Keratinocyte (primary cell): Measurements from ENCODE around the gene FDX2. TPM values are rescaled to one million over a fixed set of nuclear protein-coding genes. Genes with fewer than 3 reads are reported as not detected.

Experiments
- DNase-seq: peaks from one replicate; pipeline ENCODE4 v3.0.0-alpha.2; 2011; ENCODE audit warnings: low read depth, missing footprints, low spot score
- FAIRE-seq: peaks from 2 replicates; lab custom pipeline; 2011; peaks lifted over from hg19 to GRCh38; lab: Jason Lieb, UNC
- H2AFZ ChIP-seq: 2 replicates; pipeline ENCODE4 v1.6.0; 2012; ENCODE audit warnings: low read length, control low read depth, inconsistent platforms; ENCODE audit not compliant: control insufficient read depth
- H3K27ac ChIP-seq: 2 replicates; pipeline ENCODE4 v1.5.1; 2011; ENCODE audit warnings: low read length; ENCODE audit not compliant: control insufficient read depth, insufficient read depth
- H3K27me3 ChIP-seq: 3 replicates; pipeline ENCODE4 v1.6.0; 2011; ENCODE audit warnings: low read length; ENCODE audit not compliant: control insufficient read depth, insufficient read depth; ENCODE audit errors: extremely low read depth
- H3K36me3 ChIP-seq, 2 experiments: 2 replicates in 1 of 2; 3 replicates in 1 of 2; pipeline ENCODE4 v1.5.1; 2011; ENCODE audit warnings: low read length in 2 of 2, mild to moderate bottlenecking in 1 of 2; ENCODE audit not compliant: control insufficient read depth in 2 of 2, insufficient read depth in 2 of 2; ENCODE audit errors: extremely low read depth in 1 of 2
- H3K4me1 ChIP-seq: 3 replicates; pipeline ENCODE4 v1.5.1; 2011; ENCODE audit warnings: low read length; ENCODE audit not compliant: control insufficient read depth, insufficient read depth; ENCODE audit errors: extremely low read depth
- H3K4me2 ChIP-seq: 3 replicates; pipeline ENCODE4 v1.6.0; 2011; ENCODE audit warnings: low read depth, low read length; ENCODE audit not compliant: control insufficient read depth, insufficient read depth; ENCODE audit errors: extremely low read depth
- H3K4me3 ChIP-seq, 3 experiments: fragments of 200-600 bp in 1 of 3; sonication (generic) in 1 of 3; 2 replicates in 2 of 3; 3 replicates in 1 of 3; pipeline ENCODE4 v1.5.1; 2011 to 2016; ENCODE audit warnings: low read length in 3 of 3, mild to moderate bottlenecking in 3 of 3, control low read depth in 2 of 3, inconsistent platforms in 1 of 3, low read depth in 1 of 3, mixed read lengths in 1 of 3, mixed run types in 1 of 3, moderate library complexity in 1 of 3; ENCODE audit not compliant: control insufficient read depth in 2 of 3, insufficient read depth in 2 of 3; ENCODE audit errors: extremely low read depth in 1 of 3
- H3K79me2 ChIP-seq: 2 replicates; pipeline ENCODE4 v1.6.0; 2012; ENCODE audit warnings: low read length; ENCODE audit not compliant: control insufficient read depth, insufficient read depth
- H3K9ac ChIP-seq: 3 replicates; pipeline ENCODE4 v1.6.0; 2011; ENCODE audit warnings: low read length; ENCODE audit not compliant: control insufficient read depth, insufficient read depth; ENCODE audit errors: extremely low read depth
- H3K9me1 ChIP-seq: 3 replicates; pipeline ENCODE4 v1.6.0; 2011; ENCODE audit warnings: low read length; ENCODE audit not compliant: control insufficient read depth, insufficient read depth; ENCODE audit errors: extremely low read depth
- H3K9me3 ChIP-seq: 2 replicates; pipeline ENCODE4 v1.5.1; 2012; ENCODE audit warnings: low read depth, low read length; ENCODE audit not compliant: control insufficient read depth
- H4K20me1 ChIP-seq: 3 replicates; pipeline ENCODE4 v1.6.0; 2011; ENCODE audit warnings: low read length; ENCODE audit not compliant: control insufficient read depth, insufficient read depth; ENCODE audit errors: extremely low read depth
- EZH2 ChIP-seq: IDR thresholded peaks from one replicate; pipeline ENCODE4 v1.6.1; 2012; ENCODE audit warnings: inconsistent platforms, mild to moderate bottlenecking, low read length, moderate library complexity
- dilution Hi-C: fragments of 300-500 bp; cut with MboI; formaldehyde crosslinking; loops from one replicate; pipeline ENCODE4 v1.7.0; 2020; ENCODE audit warnings: low sequenced_read_pairs; ENCODE audit not compliant: extremely low pct_ligation_motif_present
- polyA plus RNA-seq, 5 experiments: library from polyadenylated mRNA; depleted of rRNA in 3 of 5; stranded (reverse) in 3 of 5; stranded (forward) in 1 of 5; unstranded in 1 of 5; fragments of >200 nt; gene quantifications; 1 replicate in 1 of 5; 2 replicates in 3 of 5; 3 replicates in 1 of 5; pipeline versions ENCODE4 v1.2.1 to v1.2.3, GENCODE V29; 2011 to 2012; ENCODE audit warnings: missing spikeins in 2 of 5, low read depth in 1 of 5, low replicate concordance in 1 of 5
- TF ChIP-seq, protein P1 (sequence below), 3 experiments: IDR thresholded peaks in 1 of 3; conservative IDR thresholded peaks in 1 of 3; optimal IDR thresholded peaks in 1 of 3; 2 replicates in 2 of 3; 3 replicates in 1 of 3; pipeline versions ENCODE3 to v1.5.1; 2011; ENCODE audit warnings: low read length in 3 of 3, mild to moderate bottlenecking in 3 of 3, moderate library complexity in 2 of 3, control low read depth in 1 of 3, inconsistent platforms in 1 of 3; ENCODE audit not compliant: insufficient read depth in 2 of 3; ENCODE audit errors: extremely low read depth in 1 of 3

The FDX2 gene
- polyA plus RNA-seq, 1 donor (not counting 4 experiments of a cell fraction or from before 2014, with no cell fraction given) = 19.2 TPM

DNA sequence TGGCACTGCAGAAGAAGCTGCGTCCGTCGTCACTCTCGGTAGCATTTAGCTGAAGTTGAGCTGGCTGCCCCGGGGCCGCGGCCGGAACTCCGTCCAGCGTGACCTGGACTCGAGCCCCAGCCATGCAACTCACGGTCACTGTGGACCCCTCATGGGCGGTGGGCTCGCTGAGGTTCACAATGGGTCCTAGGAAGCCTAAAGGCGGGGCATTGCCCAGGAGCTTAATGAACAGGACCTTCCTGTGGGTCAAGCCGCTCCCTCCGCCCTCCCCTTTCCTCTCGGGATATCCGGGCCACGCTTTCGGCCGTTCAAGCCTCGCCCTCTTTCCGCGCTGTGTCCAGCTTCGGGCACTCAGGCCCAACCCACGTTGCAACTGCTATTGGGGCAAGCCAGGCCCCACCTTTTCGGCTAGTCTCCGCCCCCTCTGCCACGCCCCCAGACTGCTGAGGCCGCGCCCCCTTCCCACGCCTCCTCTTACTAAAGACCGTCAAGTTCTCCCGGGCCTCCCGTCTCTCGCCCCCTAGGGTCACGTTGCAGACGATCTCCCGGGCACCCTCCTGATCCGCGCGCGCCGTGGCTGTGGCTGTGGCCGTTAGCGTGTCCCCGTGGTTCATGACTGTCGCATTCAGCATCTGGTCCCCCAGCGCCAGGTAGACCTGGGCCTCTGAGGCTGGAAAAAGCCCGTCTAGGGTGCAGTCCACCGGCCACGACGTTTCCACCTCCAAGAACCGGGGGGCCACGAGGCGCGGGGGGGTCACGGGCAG is 19.0 kb upstream of the FDX2 start:
- H4K20me1 ChIP-seq = no peaks in the 10 kb centered on the region
- peaks cover 27% of the 10 kb centered on the region for H3K79me2 ChIP-seq
- FAIRE-seq (no peak), DNase-seq (peak; percentile 59)
- H3K36me3 ChIP-seq = peaks cover 4 to 7% of the 10 kb centered on the region in 2 experiments
- peaks cover 19% of the 10 kb centered on the region for H3K4me1 ChIP-seq
- dilution Hi-C loops = no loop called here
- H3K9me3 ChIP-seq = no peaks in the 10 kb centered on the region
- H3K4me3 ChIP-seq = peak overlapping the region; percentile 70 to 94 (median 92)
- peak overlapping the region; percentile 99 for H3K4me2 ChIP-seq
- no peaks in the 10 kb centered on the region for H3K9me1 ChIP-seq
- no peak for TF ChIP-seq EZH2
- TF ChIP-seq, protein P1, sequence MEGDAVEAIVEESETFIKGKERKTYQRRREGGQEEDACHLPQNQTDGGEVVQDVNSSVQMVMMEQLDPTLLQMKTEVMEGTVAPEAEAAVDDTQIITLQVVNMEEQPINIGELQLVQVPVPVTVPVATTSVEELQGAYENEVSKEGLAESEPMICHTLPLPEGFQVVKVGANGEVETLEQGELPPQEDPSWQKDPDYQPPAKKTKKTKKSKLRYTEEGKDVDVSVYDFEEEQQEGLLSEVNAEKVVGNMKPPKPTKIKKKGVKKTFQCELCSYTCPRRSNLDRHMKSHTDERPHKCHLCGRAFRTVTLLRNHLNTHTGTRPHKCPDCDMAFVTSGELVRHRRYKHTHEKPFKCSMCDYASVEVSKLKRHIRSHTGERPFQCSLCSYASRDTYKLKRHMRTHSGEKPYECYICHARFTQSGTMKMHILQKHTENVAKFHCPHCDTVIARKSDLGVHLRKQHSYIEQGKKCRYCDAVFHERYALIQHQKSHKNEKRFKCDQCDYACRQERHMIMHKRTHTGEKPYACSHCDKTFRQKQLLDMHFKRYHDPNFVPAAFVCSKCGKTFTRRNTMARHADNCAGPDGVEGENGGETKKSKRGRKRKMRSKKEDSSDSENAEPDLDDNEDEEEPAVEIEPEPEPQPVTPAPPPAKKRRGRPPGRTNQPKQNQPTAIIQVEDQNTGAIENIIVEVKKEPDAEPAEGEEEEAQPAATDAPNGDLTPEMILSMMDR (optimal IDR thresholded peaks at IDR 0.05 in 1 of 3, IDR thresholded peaks at IDR 0.05 in 1 of 3, conservative IDR thresholded peaks at IDR 0.05 in 1 of 3; ENCODE audit: extremely low read depth in 1 of 3, insufficient read depth in 2 of 3, low read length in 3 of 3) = no peak
- no peak overlapping the region for H3K27ac ChIP-seq
- no peaks in the 10 kb centered on the region for H3K27me3 ChIP-seq
- H2AFZ ChIP-seq = peak overlapping the region; percentile 94
- H3K9ac ChIP-seq = peak overlapping the region; percentile 66

DNA sequence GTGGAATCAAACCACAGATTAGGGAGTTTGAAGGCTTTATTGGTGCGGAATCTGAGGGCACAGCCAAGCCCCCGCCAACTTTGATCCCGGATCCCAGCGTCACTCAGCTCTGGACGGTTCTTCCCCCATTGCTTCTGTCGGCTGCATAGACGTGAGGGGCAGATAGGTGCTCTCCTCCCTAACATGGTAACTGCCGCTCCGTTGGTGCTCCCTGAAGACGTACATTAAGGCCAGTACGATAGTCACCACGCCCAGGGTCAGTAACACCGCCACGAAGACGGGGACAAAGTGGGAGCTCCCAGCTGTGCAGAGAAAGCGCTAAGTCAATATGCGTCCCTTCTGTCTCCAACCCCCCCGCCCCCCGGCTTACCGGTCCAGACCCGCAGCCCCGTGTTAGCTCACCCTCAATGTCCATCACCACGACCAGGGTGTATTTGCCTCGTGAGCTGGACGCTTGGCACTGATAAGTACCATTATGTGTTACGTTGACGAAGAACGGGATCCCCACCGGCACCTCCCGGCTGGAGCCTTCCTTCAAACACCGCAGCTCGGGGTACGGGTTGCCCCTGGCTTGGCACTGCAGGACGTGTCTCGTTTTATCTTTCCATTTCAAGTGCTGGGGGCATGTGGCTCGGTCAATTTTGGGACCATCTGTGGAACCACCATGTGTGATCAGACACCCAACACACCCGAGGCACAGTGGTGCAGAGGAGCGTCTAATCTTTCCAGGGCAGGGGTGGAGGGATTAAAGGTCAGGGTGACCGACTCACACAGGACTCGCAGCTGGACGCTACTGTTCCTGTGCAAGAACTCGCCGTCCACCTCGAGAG is 18.2 kb upstream of the FDX2 start:
- H3K27ac ChIP-seq = peak overlapping the region; percentile 26
- no peaks in the 10 kb centered on the region for H3K9me1 ChIP-seq
- FAIRE-seq (no peak), DNase-seq (no peak)
- H3K36me3 ChIP-seq = peaks cover 4 to 10% of the 10 kb centered on the region in 2 experiments
- H3K27me3 ChIP-seq = no peaks in the 10 kb centered on the region
- peaks cover 19% of the 10 kb centered on the region for H3K4me1 ChIP-seq
- TF ChIP-seq, protein P1 (optimal IDR thresholded peaks at IDR 0.05 in 1 of 3, IDR thresholded peaks at IDR 0.05 in 1 of 3, conservative IDR thresholded peaks at IDR 0.05 in 1 of 3; ENCODE audit: extremely low read depth in 1 of 3, insufficient read depth in 2 of 3, low read length in 3 of 3) = no peak
- TF ChIP-seq EZH2 = no peak
- H3K9me3 ChIP-seq = no peaks in the 10 kb centered on the region
- peaks cover 33% of the 10 kb centered on the region for H3K79me2 ChIP-seq
- H4K20me1 ChIP-seq = no peaks in the 10 kb centered on the region
- H2AFZ ChIP-seq = peak overlapping the region; percentile 94
- peak overlapping the region; percentile 66 for H3K9ac ChIP-seq
- peak overlapping the region; percentile 99 for H3K4me2 ChIP-seq
- dilution Hi-C loops = no loop called here
- peak overlapping the region; percentile 70 to 94 (median 92) for H3K4me3 ChIP-seq
